Stimulated activated CD4-positive, alpha-beta T cell treated with anti-CD3 and anti-CD28 coated beads, TNF-alpha, amount 100 ng/mL, for 4 hours (primary cell): ENCODE data around the gene NUP214.
"Not testable (repeated sequence)": the region's sequence is repeated elsewhere in the genome, so short reads cannot be mapped to it uniquely, and the experiment has no call there.

Source experiments
- DNase-seq, 3 experiments: peaks; one replicate each; pipeline ENCODE4 v3.0.0-alpha.2; 2020; ENCODE audit warnings: low read depth in 3 of 3

NUP214 gene

DNA sequence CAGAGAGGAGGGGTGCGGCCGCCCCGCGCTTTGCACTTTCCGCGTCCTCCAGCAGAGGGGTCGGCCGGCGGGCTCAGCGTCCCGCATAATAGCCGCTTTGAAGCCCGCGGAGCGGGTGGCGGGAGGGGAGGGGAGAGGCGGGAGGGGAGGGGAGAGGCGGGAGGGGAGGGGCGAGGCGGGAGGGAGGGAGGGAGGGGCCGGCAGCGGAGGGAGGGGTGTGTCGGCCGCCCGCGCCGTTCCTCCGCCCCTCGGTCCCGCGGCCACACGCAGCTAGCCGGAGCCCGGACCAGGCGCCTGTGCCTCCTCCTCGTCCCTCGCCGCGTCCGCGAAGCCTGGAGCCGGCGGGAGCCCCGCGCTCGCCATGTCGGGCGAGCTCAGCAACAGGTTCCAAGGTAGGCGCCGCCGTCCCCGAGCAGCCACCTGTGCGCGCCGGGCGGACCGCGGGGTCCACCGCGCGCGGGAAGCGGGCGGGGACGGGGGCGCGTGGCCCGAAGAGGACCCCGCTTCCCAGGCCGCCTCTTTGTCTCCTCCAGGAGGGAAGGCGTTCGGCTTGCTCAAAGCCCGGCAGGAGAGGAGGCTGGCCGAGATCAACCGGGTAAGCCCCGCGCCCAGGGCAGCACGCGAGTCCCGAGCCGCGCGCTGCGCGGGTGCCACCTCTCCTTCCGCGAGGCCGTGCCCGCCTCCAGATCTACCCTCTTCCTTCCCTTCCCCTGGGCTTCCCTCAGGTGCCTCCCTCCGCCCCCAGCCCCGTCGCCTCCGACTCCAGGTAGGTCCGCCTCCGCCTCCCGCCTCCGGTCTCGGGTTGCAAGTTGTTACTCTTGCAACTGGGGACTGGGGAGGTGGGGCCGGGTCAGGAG, 28.9 kb upstream of the NUP214 start, which contains the start of gene AIF1L:
Gene AIF1L (plus strand): TSS at position 263 of the 857 bp plus-strand sequence. CDS start 99 bp downstream, at position 362.
- DNase-seq: peak; percentile 18 to 47 (median 19)

DNA sequence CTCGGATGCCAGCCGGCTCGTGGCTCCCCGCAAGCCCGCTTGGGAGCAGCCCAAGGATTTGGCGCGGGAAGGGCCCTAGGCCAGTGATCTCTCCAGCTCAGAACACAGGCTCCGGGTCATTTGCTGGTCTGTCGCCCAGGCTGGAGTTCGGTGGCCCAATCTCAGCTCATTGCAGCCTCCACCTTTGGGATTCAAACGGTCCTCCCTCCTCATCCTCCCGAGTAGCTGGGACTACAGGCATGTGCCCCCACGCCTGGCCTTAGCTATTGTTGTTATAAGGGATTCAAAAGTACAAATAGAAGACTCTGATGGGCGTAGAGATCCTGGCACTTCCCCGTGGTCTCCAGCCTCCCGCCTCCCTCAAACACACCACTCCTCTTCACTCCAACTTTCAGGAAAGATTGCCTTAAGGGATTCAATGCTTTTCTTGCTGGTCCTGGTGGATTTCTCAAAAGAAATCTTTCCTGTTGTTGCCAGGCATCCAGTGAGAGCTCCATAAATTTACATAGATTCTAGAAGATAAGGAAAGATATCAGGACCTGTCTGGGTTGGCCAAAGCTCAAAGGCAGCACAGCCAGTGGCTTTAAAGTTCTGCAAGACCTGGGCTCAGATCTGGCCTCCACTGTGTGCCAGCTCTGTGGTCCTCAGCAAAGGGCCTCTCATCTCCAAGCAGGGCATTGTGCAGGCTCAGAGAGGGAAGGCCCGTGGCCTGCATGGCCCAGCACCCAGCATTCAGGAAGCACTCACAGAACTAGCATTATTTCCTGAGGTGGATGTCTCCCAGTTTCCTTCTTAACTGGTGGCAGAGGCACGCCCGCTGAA, 28.0 kb upstream of the NUP214 start:
- DNase-seq: no peak

- DNase-seq: no peak
Observed at GRCh38 chr9:131097948-131098278, 27.5 kb upstream of the NUP214 start.

DNA sequence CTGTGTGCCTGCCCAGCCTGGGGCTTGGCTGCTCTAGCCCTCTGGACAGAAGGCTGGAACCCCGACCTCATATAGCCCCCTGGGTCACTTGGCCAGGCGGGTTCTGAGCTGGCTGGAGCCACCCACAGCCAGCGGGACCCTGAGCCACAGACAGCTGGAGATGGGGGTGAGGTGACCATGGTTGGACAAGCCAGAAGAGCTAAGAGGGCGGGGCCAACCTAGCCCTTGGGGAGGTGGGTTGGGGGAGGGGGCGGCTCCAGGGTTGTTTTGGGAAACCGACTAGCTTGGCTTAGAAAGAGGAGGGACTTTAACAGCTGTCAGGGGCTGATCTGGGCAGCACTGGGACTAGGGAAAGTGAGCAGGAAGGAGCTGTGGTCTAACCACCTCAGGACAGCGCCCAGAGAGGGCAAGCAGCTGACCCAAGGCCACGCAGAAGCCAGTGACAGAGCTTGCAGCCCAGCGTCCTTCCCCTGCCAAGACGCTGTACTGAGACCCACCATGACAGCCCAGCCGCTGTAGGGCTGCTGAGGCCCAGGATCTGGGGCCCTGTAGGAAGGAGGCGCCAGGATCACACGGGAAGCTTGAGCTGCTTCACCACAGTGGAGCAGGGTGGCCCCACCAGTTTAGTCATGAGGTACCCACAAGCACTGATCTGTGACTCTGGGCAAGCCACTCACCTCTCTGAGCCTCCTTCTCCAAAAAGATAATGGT, 26.8 kb upstream of the NUP214 start:
- no peak for DNase-seq

DNA sequence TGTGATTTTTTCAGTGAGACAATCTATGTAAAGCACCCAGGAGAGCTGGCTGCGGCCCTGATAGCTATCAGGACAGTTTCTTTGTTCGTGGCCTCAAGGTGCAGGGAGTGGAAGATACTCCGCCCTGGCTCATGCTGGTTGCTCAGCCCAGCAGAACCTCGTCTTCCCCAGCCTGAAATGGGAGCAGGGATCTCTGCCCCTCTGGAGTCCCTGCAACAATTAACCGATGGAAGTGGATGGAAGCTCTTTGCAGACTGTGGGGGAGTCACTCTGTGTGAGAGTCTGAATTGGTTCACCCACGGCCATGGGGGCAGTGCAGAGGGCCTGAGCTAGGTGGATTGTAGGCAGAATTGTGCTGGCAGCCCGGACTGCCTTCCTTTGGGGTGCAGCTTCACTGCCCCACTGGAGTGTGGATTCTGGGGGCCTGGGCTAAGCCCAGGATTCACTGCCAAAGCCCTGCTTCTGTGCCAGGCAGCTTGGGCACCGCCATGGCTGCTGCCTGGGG, 26.2 kb upstream of the NUP214 start:
- DNase-seq: no peak

GRCh38 chr9:131099845-131100244, 25.5 kb upstream of the NUP214 start:
- not testable (repeated sequence) for DNase-seq

DNA sequence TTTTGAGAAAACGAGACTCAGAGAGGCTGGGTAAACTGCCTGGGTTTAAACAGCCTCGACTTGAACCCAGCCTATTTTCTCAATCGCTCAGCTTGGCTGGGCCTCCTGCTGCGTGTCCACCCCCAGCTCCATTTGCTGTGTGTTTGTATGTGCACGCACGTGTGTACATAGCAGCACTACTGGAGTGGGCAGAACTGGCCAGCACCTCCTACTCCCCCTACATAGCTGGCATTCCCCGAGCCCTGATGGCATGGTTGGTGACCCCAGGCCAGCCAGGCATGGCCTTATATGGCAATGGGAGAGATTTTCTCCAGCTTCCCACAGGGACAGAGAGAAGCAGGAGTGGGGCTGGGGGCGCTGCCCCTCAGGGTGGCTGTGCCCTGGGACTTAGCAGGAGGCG, 24.9 kb upstream of the NUP214 start:
- no peak for DNase-seq

DNA sequence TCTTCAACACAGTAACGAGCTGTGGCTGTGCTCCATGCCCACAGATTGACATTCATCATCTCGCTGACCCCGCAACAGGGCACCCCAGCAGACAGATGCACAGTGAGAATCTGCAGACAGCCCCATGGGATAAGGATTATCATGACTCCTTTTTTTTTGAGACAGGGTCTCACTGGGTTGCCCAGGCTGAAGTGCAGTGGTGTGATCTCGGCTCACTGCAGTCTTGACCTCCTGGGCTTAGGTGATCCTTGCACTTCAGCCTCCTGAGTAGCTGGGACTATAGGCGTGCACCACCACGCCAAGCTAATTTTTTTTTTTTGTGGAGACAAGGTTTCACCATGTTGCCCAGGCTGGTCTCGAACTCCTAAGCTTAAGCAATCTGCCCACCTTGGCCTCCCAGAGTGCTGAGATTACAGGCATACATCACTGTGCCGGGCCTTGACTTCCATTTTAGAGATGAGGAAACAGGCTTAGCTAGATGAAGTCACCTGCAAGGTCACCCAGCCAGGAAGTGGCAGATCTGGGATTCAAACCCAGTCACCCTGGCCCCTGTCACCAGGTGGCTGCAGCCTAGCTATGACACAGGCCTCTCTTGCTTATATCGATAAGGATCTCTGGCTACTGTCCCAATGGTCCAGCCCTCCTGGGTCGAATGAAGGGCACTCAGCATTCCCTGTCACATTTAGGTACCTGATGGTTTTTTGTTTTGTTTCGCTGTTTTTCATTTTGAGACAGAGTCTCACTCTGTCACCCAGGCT, 24.0 kb upstream of the NUP214 start:
- DNase-seq: no peak

- no peak for DNase-seq
Observed at GRCh38 chr9:131103024-131103423, 22.4 kb upstream of the NUP214 start.

DNA sequence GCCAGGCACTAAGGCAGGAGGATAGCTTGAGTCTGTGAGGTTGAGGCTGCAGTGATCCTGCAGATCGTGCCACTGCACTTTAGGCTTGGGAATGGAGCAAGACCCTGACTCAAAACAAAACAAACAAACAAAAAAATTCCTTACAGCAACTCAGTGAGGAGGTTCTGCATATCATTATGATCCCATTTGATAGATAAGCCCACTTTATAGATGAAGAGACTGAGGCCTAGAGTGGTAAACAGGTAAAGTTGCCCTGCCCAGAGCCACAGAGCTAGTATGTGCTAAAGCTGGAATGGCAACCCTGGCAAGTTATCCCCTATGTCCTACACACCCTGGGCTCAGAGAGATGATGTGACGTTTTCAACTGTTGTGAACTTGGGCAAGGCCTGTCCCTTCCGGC, 21.9 kb upstream of the NUP214 start:
- DNase-seq: no peak

GRCh38 chr9:131104016-131104740, 21.2 kb upstream of the NUP214 start:
- DNase-seq: no peak

- DNase-seq: no peak
Observed at GRCh38 chr9:131105952-131106351, 19.4 kb upstream of the NUP214 start.

GRCh38 chr9:131107760-131108159, 17.6 kb upstream of the NUP214 start:
- DNase-seq: no peak

DNA sequence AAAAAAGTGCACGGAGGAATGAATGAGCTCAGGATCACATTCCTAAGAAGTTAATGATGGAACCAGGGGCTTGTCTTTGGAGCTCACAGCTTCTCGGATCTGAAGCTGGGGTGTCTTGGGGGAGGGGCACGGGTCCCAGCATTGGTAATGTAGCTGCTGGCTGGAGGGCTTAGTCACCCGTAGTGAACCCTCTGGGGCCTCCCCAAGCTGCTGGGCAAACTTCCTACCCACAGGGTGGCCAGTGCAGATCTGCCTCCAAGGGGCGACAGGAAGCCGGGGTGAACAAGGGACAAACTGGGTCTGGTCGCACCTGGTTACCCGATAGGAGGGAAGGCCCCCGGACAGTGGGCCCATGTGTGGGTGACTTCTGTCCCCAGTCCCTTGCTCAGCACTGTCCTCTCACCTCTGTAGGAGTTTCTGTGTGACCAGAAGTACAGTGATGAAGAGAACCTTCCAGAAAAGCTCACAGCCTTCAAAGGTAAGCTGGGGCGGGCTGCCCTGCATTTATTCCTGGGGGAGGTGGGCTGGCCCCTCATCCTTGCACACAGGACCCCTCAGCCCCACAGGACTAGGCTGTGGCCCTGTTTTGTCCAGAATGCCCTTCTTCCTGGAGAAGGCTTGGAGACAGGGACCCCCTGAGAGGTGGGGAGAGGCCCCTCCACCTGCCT, 14.1 kb upstream of the NUP214 start:
- no peak for DNase-seq

GRCh38 chr9:131111854-131112311, 13.5 kb upstream of the NUP214 start:
- no peak for DNase-seq

DNA sequence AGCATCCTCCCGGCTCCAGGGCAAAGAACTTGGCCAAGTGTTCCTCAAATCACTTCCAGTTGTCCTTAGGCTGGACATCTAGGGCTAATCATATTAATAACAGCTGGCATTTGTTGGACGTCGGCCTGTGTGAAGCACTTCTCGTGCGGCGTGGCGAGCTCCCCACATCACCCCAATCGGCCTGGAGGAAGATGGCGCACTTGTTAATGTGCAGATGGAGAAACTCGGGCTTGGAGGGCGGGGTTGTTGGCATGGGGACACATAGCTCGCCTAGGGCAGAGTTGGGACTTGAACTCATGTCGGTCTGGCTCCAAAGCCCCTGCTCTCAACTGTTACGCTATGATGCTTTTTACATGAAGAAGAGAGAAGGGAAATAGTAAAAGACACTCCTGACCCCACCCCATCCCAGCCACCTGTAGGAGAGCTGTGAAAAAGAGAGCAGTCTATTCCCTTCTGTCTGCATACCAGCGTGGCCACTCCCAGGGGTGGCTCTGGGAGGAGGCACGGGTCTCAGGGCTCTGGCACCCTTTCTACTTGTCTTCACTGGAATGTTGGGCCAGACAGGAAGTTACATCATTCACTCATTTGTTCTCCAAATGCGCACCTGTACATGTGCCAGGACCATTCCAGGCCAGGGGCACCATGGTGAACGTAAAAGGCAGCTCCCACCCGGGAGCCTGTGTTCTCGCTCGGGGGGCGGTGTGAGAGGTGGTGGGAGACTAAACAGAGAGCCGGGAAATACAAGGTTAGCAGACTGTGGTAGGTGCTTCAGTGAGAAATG, 12.8 kb upstream of the NUP214 start:
- DNase-seq: no peak

DNA sequence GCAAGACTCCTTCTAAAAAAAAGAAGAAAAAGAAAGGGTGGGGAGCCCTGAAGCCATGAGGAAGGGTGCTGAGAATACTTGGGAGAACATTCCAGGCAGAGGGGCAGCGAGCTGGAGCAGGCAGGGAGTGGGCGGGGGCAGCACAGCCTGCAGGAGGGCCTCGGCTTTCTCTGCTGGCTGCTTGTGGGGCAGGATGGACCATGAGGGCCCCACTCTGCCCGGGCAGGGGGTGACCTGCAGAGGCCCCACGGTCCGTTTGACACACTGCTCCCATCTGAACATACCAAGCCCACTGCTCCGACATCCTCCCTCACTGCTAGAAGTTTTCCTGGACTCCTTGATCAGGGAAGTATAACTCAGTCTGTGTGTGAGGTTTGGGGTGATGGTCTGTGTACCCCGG, 11.7 kb upstream of the NUP214 start:
- no peak for DNase-seq

- DNase-seq: no peak
Observed at GRCh38 chr9:131114084-131114535, 11.3 kb upstream of the NUP214 start.

DNA sequence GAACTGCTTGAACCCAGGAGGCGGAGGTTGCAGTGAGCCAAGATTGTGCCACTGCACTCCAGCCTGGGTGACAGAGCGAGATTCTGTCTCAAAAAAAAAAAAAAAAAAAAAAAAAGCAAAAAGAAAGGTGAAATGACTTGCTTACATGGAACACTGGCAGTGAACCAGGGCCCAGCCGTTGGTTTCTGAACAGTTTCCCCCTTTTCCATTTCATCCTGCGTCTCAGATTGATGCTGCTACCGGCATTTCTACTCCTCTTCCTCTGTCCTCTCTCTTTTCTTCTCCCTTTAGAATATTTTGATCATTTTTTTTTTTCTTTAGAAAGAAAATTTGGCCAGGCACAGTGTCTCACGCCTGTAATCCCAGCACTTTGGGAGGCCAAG, 10.0 kb upstream of the NUP214 start:
- DNase-seq: not testable (repeated sequence)
